GM12878 (cell line): ENCODE data around the gene GATA3. TPM values are rescaled to one million over a fixed set of nuclear protein-coding genes. Genes with fewer than 3 reads are reported as not detected.
A peak's percentile ranks its signal among the peaks of the same experiment; 100 is the strongest.

ENCODE experiments used
- ATAC-seq: fragments of 200-7000 bp; cut with Tn5 transposase; 3 replicates; pipeline ENCODE4 v1.9.1; 2020; ENCODE audit warnings: mild to moderate bottlenecking, moderate library complexity
- BruUV-seq: library from RNA; stranded (reverse); fragments of 400-500 nt; replicated peaks from 2 replicates; lab custom pipeline; 2021; lab: Mats Ljungman, UMichigan
- CTCF ChIA-PET: fragments of 300-600 bp; sonication (Branson Sonifier 250); formaldehyde crosslinking; extraction: SDS; loops from one replicate; lab custom pipeline; 2021; ENCODE audit warnings: inconsistent platforms; lab: Yijun Ruan, JAX
- POLR2A ChIA-PET: fragments of 350-600 bp; formaldehyde crosslinking; extraction: SDS; loops from one replicate; lab custom pipeline; 2021; ENCODE audit warnings: inconsistent platforms; lab: Charles Lee
- RAD21 ChIA-PET: fragments of 300-600 bp; sonication (Branson Sonifier 250); formaldehyde crosslinking; loops from one replicate; lab custom pipeline; 2023; ENCODE audit warnings: antibody characterized with exemption; ENCODE audit not compliant: unreplicated experiment; lab: Charles Lee
- SMC1A ChIA-PET: fragments of 300-600 bp; sonication (Branson Sonifier 250); formaldehyde crosslinking; loops from one replicate; lab custom pipeline; 2023; ENCODE audit not compliant: unreplicated experiment, uncharacterized antibody; lab: Charles Lee
- DNase-seq: peaks from one replicate; pipeline ENCODE4 v3.0.0-alpha.2; 2011; ENCODE audit warnings: low read depth, low spot score
- FAIRE-seq: peaks from 3 replicates; lab custom pipeline; 2011; peaks lifted over from hg19 to GRCh38; lab: Jason Lieb, UNC
- H2AFZ ChIP-seq: 2 replicates; pipeline ENCODE4 v1.6.0; 2011; ENCODE audit warnings: low read depth, low read length, control low read depth; ENCODE audit not compliant: control insufficient read depth
- H3K27ac ChIP-seq: 2 replicates; pipeline ENCODE4 v1.5.1; 2011; ENCODE audit warnings: control low read depth; ENCODE audit not compliant: control insufficient read depth, insufficient read depth
- H3K27me3 ChIP-seq, 2 experiments: replicated peaks in 1 of 2; 2 replicates each; pipeline versions ENCODE4 v1.6.0 to v1.6.1; 2011; ENCODE audit warnings: low read length in 1 of 2; ENCODE audit not compliant: control insufficient read depth in 2 of 2, insufficient read depth in 2 of 2
- H3K36me3 ChIP-seq, 2 experiments: 2 replicates each; pipeline ENCODE4 v1.5.1; 2011; ENCODE audit warnings: low read length in 1 of 2; ENCODE audit not compliant: control insufficient read depth in 2 of 2, insufficient read depth in 2 of 2
- H3K4me1 ChIP-seq: 2 replicates; pipeline ENCODE4 v1.6.1; 2011; ENCODE audit warnings: mild to moderate bottlenecking, low read length, moderate library complexity, mixed read lengths; ENCODE audit not compliant: control insufficient read depth, insufficient read depth
- H3K4me2 ChIP-seq: 2 replicates; pipeline ENCODE4 v1.6.0; 2011; ENCODE audit warnings: control low read depth; ENCODE audit not compliant: control insufficient read depth, insufficient read depth
- H3K4me3 ChIP-seq: fragments of 200-600 bp; sonication (generic); 2 replicates; pipeline ENCODE4 v1.5.1; 2016
- H3K79me2 ChIP-seq: 2 replicates; pipeline ENCODE4 v1.6.0; 2011; ENCODE audit warnings: low read length; ENCODE audit not compliant: control insufficient read depth, insufficient read depth
- H3K9ac ChIP-seq: 2 replicates; pipeline ENCODE4 v1.8.0; 2011; ENCODE audit warnings: low read length, control low read depth, mixed read lengths; ENCODE audit not compliant: control insufficient read depth, insufficient read depth
- H3K9me3 ChIP-seq: replicated peaks from 3 replicates; pipeline ENCODE4 v1.5.1; 2011; ENCODE audit warnings: mild to moderate bottlenecking, low read length; ENCODE audit not compliant: control insufficient read depth, insufficient read depth
- H4K20me1 ChIP-seq: 2 replicates; pipeline ENCODE4 v1.6.0; 2011; ENCODE audit not compliant: control insufficient read depth, insufficient read depth
- EGR1 ChIP-seq, 2 experiments: IDR thresholded peaks; 1 replicate in 1 of 2; 2 replicates in 1 of 2; pipeline ENCODE4 v1.6.1; 2011 to 2012; ENCODE audit warnings: low read depth in 2 of 2, low read length in 2 of 2, borderline replicate concordance in 1 of 2, mild to moderate bottlenecking in 1 of 2, moderate library complexity in 1 of 2
- MEF2A ChIP-seq: IDR thresholded peaks from 2 replicates; pipeline ENCODE4 v1.6.1; 2011; ENCODE audit warnings: low read depth, mild to moderate bottlenecking, low read length, moderate library complexity; ENCODE audit not compliant: insufficient read depth
- MYC ChIP-seq: IDR thresholded peaks from 2 replicates; pipeline ENCODE4 v1.6.1; 2011; ENCODE audit warnings: mild to moderate bottlenecking, low read length, moderate library complexity, inconsistent platforms; ENCODE audit not compliant: insufficient read depth, insufficient replicate concordance, insufficient read length, severe bottlenecking
- WGBS: methylation state at CpG from one replicate; pipeline ENCODE4 v1.1.6; 2016; ENCODE audit warnings: low lambda C conversion rate; ENCODE audit not compliant: insufficient replicate concordance, insufficient coverage; ENCODE audit errors: missing lambda C conversion rate; 5-methylcytosine and 5-hydroxymethylcytosine counted together
- in situ Hi-C: fragments of 300-500 bp; cut with MboI; formaldehyde crosslinking; loops from 9 replicates; pipeline ENCODE4 v1.14.3; 2018; ENCODE audit warnings: mixed read lengths
- intact Hi-C: fragments of 100-400 bp; cut with micrococcal nuclease; formaldehyde crosslinking; loops from one replicate; pipeline ENCODE4 v1.14.2; 2022; ENCODE audit not compliant: unreplicated experiment
- polyA plus RNA-seq, 11 experiments: library from polyadenylated mRNA; depleted of rRNA in 4 of 11; unstranded in 6 of 11; stranded (reverse) in 5 of 11; fragments of >200 nt; fragmentation: Nextera tagmentation in 4 of 11; fragmentation: Illumina TruSeq in 1 of 11; extraction: Ambion mirVana in 4 of 11; extraction: Trizol in 1 of 11; gene quantifications; 1 replicate in 1 of 11; 2 replicates in 10 of 11; pipeline versions ENCODE4 v1.2.1 to v1.2.3, GENCODE V29; 2011 to 2016; ENCODE audit warnings: inconsistent platforms in 2 of 11, missing spikeins in 2 of 11, low read depth in 1 of 11
- total RNA-seq, 4 experiments: library from RNA; depleted of rRNA in 3 of 4; stranded (reverse); fragments of >200 nt in 3 of 4; fragmentation: Illumina TruSeq in 1 of 4; extraction: Trizol in 1 of 4; gene quantifications; 2 replicates each; pipeline versions ENCODE4 v1.2.1 to v1.2.3, GENCODE V29; 2013 to 2021
- TF ChIP-seq, protein P1 (sequence below): fragments of 450-650 bp; IDR thresholded peaks from 2 replicates; pipeline ENCODE4 v1.6.1; 2018; ENCODE audit warnings: mild to moderate bottlenecking, low read depth, moderate library complexity; ENCODE audit not compliant: partially characterized antibody

GATA3 gene
- total and polyA plus RNA-seq, 10 of the 15 experiments (the other 5 are each of a cell fraction or from before 2014, with no cell fraction given) = 0.08 to 0.80 (median 0.29) TPM

DNA sequence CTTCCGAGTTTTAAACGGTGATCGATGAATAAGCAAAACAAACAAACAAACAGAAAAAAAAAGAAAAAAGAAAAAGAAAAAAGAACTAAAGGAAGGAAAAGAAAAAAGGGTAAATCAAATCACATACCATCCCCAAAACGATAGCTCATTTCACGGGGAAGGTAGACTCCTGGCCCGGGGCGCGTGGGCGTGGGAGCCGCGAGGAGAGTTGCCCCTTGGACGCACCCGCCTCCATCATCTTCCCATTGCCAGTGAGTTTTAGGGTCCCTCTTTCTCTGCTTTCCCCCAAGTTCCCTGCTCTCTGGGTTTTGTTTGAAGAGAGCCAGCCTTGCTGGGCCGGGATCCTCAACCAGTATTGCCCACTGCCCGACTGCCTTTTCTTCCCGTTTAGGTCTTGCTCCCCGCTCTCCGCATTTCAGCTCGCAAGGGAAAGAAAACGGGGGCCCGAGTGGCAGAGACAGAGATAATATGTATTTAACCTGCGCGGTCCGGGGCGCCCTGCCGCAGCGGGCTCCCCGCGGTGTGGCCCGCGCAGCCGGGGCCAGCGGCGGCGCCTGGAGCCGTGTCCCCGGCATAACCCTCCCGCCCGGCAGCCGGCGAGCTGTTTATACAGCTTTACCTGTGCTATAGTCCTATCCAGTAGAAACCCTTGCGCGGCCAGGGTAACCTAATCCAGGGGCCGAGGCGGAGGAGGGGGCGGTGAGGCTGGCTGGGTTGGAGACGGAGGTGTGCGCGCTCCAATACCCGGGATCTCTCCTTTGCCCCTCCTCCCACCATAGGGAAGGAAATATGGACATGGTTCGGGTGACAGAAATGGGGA lies 5.2 kb upstream of the GATA3 start:
- peaks cover 23 to 32% of the 10 kb centered on the region in 2 experiments for H3K27me3 ChIP-seq
- no peaks in the 10 kb centered on the region for H3K36me3 ChIP-seq
- TF ChIP-seq MEF2A = no peak
- TF ChIP-seq EGR1 (IDR thresholded peaks at IDR 0.05; ENCODE audit: borderline replicate concordance in 1 of 2, low read depth in 2 of 2, low read length in 2 of 2) = peak in 1 of 2 experiments; percentile 69; a peak in 2 of 3 replicates
- TF ChIP-seq MYC = no peak
- TF ChIP-seq, protein P1, sequence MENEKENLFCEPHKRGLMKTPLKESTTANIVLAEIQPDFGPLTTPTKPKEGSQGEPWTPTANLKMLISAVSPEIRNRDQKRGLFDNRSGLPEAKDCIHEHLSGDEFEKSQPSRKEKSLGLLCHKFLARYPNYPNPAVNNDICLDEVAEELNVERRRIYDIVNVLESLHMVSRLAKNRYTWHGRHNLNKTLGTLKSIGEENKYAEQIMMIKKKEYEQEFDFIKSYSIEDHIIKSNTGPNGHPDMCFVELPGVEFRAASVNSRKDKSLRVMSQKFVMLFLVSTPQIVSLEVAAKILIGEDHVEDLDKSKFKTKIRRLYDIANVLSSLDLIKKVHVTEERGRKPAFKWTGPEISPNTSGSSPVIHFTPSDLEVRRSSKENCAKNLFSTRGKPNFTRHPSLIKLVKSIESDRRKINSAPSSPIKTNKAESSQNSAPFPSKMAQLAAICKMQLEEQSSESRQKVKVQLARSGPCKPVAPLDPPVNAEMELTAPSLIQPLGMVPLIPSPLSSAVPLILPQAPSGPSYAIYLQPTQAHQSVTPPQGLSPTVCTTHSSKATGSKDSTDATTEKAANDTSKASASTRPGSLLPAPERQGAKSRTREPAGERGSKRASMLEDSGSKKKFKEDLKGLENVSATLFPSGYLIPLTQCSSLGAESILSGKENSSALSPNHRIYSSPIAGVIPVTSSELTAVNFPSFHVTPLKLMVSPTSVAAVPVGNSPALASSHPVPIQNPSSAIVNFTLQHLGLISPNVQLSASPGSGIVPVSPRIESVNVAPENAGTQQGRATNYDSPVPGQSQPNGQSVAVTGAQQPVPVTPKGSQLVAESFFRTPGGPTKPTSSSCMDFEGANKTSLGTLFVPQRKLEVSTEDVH = no peak
- TF ChIP-seq, all 136 proteins: peak for 1
- RAD21 ChIA-PET = no interaction called here
- WGBS = 30% methylated on average over 29 of the region's 51 CpGs
- POLR2A ChIA-PET = no interaction called here
- intact Hi-C loops = no loop called here
- Histone ChIP-seq H3K4me2 (peak overlapping the region; percentile 76), H3K9ac (no peak overlapping the region), H3K4me3 (peak overlapping the region; percentile 44; the same call in 1 of the 2 replicates), H2AFZ (no peak overlapping the region), H3K79me2 (no peaks in the 10 kb centered on the region), H3K4me1 (peaks cover 11% of the 10 kb centered on the region), H3K27ac (no peak overlapping the region), H3K9me3 (no peaks in the 10 kb centered on the region), H4K20me1 (no peaks in the 10 kb centered on the region)
- DNase-seq (no peak), ATAC-seq (no peak), FAIRE-seq (no peak)
- SMC1A ChIA-PET = interaction anchor here (1.3 kb wide), 1 partner anchor 11 kb away, joined by 4 read pairs; no protein-coding TSS in a partner anchor
- in situ Hi-C loops = loop anchor here (25.0 kb wide), 1 partner anchor 1163 kb away; no protein-coding TSS in a partner anchor
- BruUV-seq = no TSS peak
- CTCF ChIA-PET = no interaction called here
